ENCODE results near the gene CDH12. TPM values are rescaled to one million over a fixed set of nuclear protein-coding genes. Genes with fewer than 3 reads are reported as not detected.

The CDH12 gene
- total RNA-seq, 1 experiment from 2014 or later: not detected

GRCh38 chr5:22432905-22433304 lies 420.2 kb downstream of the CDH12 start:
- no peaks in the 10 kb centered on the region for H4K20me1 ChIP-seq (ENCODE audit: insufficient read depth)
- H3K4me3 ChIP-seq (replicated peaks in 1 of 2; ENCODE audit: low read depth in 1 of 2, low read length in 2 of 2): no peak overlapping the region
- H3K4me2 ChIP-seq (ENCODE audit: low read length): no peak overlapping the region
- DNase-seq (ENCODE audit: low read depth, low spot score): no peak
- no peak overlapping the region for H2AFZ ChIP-seq (ENCODE audit: low read depth, low read length, poor library complexity, severe bottlenecking)
- no peak overlapping the region for H3K27ac ChIP-seq (ENCODE audit: low read depth, low read length)
- H3K4me1 ChIP-seq (ENCODE audit: control insufficient read depth in 1 of 2, insufficient read depth in 2 of 2, low read length in 2 of 2): no peaks in the 10 kb centered on the region
- ATAC-seq: no peak
- ChIA-PET POLR2A (no interaction called here), CTCF (no interaction called here), RAD21 (ENCODE audit: low non-redundant PET in 1 of 2, low total read pairs in 2 of 2, uncharacterized antibody in 2 of 2, unreplicated experiment in 2 of 2) (no interaction called here)
- H3K9me3 ChIP-seq (ENCODE audit: control insufficient read depth in 1 of 2, insufficient read depth in 1 of 2, low read depth in 1 of 2, low read length in 2 of 2): peaks cover 12 to 18% of the 10 kb centered on the region in 2 experiments; a peak in 3 of 4 replicates
- H3K9ac ChIP-seq (ENCODE audit: low read length): no peak overlapping the region
- H3K79me2 ChIP-seq (ENCODE audit: insufficient read depth, low read length): no peaks in the 10 kb centered on the region
- TF ChIP-seq CBX3 (IDR thresholded peaks at IDR 0.05; ENCODE audit: low read depth): no peak
- TF ChIP-seq SIN3A (IDR thresholded peaks at IDR 0.05; ENCODE audit: low read depth): no peak
- no peak for TF ChIP-seq CEBPB (IDR thresholded peaks at IDR 0.05; ENCODE audit: low read depth)
- TF ChIP-seq, protein P1, sequence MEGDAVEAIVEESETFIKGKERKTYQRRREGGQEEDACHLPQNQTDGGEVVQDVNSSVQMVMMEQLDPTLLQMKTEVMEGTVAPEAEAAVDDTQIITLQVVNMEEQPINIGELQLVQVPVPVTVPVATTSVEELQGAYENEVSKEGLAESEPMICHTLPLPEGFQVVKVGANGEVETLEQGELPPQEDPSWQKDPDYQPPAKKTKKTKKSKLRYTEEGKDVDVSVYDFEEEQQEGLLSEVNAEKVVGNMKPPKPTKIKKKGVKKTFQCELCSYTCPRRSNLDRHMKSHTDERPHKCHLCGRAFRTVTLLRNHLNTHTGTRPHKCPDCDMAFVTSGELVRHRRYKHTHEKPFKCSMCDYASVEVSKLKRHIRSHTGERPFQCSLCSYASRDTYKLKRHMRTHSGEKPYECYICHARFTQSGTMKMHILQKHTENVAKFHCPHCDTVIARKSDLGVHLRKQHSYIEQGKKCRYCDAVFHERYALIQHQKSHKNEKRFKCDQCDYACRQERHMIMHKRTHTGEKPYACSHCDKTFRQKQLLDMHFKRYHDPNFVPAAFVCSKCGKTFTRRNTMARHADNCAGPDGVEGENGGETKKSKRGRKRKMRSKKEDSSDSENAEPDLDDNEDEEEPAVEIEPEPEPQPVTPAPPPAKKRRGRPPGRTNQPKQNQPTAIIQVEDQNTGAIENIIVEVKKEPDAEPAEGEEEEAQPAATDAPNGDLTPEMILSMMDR (IDR thresholded peaks at IDR 0.05 in 2 of 3, conservative IDR thresholded peaks at IDR 0.05 in 1 of 3; ENCODE audit: borderline replicate concordance in 1 of 3, insufficient read depth in 1 of 3, low read depth in 2 of 3, low read length in 2 of 3): no peak
- no peak for TF ChIP-seq EZH2phosphoT487 (IDR thresholded peaks at IDR 0.05; ENCODE audit: borderline replicate concordance)
- no peak for TF ChIP-seq JUND (IDR thresholded peaks at IDR 0.05)
- TF ChIP-seq SRF (IDR thresholded peaks at IDR 0.05; ENCODE audit: low read depth): no peak
- TF ChIP-seq ZFX (IDR thresholded peaks at IDR 0.05): no peak
- no peak for TF ChIP-seq ZBTB33 (IDR thresholded peaks at IDR 0.05; ENCODE audit: extremely low read depth, insufficient replicate concordance, low read length)
- TF ChIP-seq POLR2AphosphoS5 (IDR thresholded peaks at IDR 0.05; ENCODE audit: low read depth, low read length): no peak
- TF ChIP-seq, protein P2, sequence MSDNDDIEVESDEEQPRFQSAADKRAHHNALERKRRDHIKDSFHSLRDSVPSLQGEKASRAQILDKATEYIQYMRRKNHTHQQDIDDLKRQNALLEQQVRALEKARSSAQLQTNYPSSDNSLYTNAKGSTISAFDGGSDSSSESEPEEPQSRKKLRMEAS (IDR thresholded peaks at IDR 0.05): no peak
- no peak for TF ChIP-seq TCF7L2 (IDR thresholded peaks at IDR 0.05; ENCODE audit: borderline replicate concordance, extremely low read depth, insufficient read depth, insufficient read length)
- TF ChIP-seq REST (IDR thresholded peaks at IDR 0.05; ENCODE audit: low read depth): no peak
- H3K27me3 ChIP-seq (ENCODE audit: insufficient read depth, low read length): no peaks in the 10 kb centered on the region
- H3K9me2 ChIP-seq (ENCODE audit: insufficient read depth): no peaks in the 10 kb centered on the region
- no TSS peak for BruUV-seq (replicated peaks)
- no peaks in the 10 kb centered on the region for H3K36me3 ChIP-seq (ENCODE audit: control insufficient read depth in 1 of 2, insufficient read depth in 2 of 2, low read length in 2 of 2)
- intact Hi-C loops (cut with micrococcal nuclease): no loop called here
